T-helper 2 cell treated with Interferon-gamma antibody and Interleukin-4, amounts not matched to agents 5 μg/mL and 100 μg/mL, for 36 hours (primary cell): ENCODE results near the gene ALMS1.
"Not testable (repeated sequence)": the region's sequence is repeated elsewhere in the genome, so short reads cannot be mapped to it uniquely, and the experiment has no call there.

Experiments
- DNase-seq: peaks from one replicate; pipeline ENCODE4 v3.0.0; 2021; ENCODE audit warnings: low spot score
- H3K27ac Mint-ChIP-seq: one replicate; pipeline ENCODE4 v1.8.0; 2021; ENCODE audit warnings: mild to moderate bottlenecking, mixed read lengths
- H3K27me3 Mint-ChIP-seq: one replicate; pipeline ENCODE4 v1.8.0; 2021; ENCODE audit warnings: low read depth, mixed read lengths
- H3K36me3 Mint-ChIP-seq: one replicate; pipeline ENCODE4 v1.8.0; 2021; ENCODE audit warnings: low read depth, mixed read lengths
- H3K4me1 Mint-ChIP-seq: one replicate; pipeline ENCODE4 v1.8.0; 2021; ENCODE audit warnings: low read depth, mixed read lengths
- H3K4me3 Mint-ChIP-seq: one replicate; pipeline ENCODE4 v1.8.0; 2022; ENCODE audit warnings: mild to moderate bottlenecking, moderate library complexity, mixed read lengths
- H3K9me3 Mint-ChIP-seq: one replicate; pipeline ENCODE4 v1.8.0; 2021; ENCODE audit warnings: mixed read lengths

Gene ALMS1

GRCh38 chr2:73594251-73594650 is 208.6 kb downstream of the ALMS1 start:
- Mint-ChIP-seq H3K27me3 (no peaks in the 10 kb centered on the region), H3K4me3 (no peak overlapping the region), H3K36me3 (no peaks in the 10 kb centered on the region), H3K4me1 (no peaks in the 10 kb centered on the region), H3K9me3 (no peaks in the 10 kb centered on the region), H3K27ac (no peak overlapping the region)
- DNase-seq, result no peak

DNA sequence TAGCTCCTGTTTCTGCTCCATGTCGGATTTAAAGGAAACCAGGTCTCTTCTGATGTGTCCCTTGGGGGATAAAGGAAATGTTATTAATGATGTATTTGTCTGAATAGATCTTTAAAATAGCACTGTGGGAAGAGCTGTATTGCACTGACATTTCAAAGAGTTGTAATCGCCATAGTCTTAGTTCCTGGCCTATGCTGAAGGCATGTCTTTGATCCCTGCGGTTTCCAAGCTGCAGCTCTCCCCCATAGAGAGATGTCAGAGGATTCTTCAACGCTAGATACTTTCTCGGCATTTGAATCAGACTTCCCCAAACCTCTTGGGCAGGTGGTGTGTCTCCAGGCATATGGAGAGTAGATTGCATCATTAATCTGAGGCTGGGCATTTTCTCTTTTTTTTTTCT is 216.1 kb downstream of the ALMS1 start:
- Mint-ChIP-seq H3K4me3 (no peak overlapping the region), H3K36me3 (no peaks in the 10 kb centered on the region)

DNA sequence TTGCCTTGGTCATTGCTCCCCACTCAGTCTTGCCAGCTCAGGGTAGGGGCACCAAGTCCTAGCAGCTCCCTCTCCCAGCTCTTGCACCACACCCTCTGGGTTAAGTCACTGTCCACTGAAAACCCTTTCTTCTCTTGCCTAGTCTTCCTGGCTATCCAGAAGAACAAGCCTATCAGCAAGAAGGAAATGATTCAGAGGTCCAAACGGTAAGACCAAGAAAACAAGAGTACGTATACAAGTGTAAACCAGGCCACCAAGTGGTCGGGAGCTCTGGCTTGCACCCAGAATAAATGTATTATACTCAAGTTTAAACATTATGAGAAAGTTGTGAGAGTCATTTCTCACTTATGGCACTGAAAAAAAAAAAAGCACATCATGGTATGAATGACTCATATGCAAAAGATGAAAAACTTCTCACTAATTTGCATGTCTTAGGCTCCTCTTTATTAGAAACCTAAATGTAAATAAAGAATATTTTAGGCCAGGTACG is 217.5 kb downstream of the ALMS1 start:
- not testable (repeated sequence) for H3K4me3 Mint-ChIP-seq, H3K27me3 Mint-ChIP-seq, H3K36me3 Mint-ChIP-seq, H3K9me3 Mint-ChIP-seq, DNase-seq, H3K27ac Mint-ChIP-seq, H3K4me1 Mint-ChIP-seq

More for the DNA sequence above, 216.1 kb downstream of the ALMS1 start:
- H3K27me3 Mint-ChIP-seq, result no peaks in the 10 kb centered on the region
- DNase-seq, result no peak
- H3K4me1 Mint-ChIP-seq, result no peaks in the 10 kb centered on the region
- no peak overlapping the region for H3K27ac Mint-ChIP-seq
- H3K9me3 Mint-ChIP-seq, result no peaks in the 10 kb centered on the region

DNA sequence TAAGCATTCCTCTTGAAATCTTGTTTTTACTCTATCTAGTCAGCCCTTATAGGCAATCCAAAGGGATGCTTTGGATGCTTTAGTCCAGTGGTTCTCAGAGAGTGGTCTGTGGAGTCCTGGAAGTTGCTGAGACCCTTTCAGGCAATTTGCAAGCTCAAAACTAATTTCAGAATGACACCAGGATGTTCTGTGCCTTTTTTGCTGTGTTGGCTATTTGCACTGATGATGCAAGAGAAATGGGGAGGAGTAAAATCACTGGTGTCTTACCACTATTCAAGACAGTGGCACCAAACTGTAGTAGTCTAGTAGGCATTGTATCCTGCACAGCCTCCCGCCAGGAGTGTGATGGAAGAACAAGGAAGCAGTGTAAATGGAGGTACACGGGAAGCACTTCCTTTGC is 219.0 kb downstream of the ALMS1 start:
- not testable (repeated sequence) for H3K4me1 Mint-ChIP-seq, DNase-seq, H3K27ac Mint-ChIP-seq, H3K9me3 Mint-ChIP-seq, H3K27me3 Mint-ChIP-seq, H3K36me3 Mint-ChIP-seq, H3K4me3 Mint-ChIP-seq

DNA sequence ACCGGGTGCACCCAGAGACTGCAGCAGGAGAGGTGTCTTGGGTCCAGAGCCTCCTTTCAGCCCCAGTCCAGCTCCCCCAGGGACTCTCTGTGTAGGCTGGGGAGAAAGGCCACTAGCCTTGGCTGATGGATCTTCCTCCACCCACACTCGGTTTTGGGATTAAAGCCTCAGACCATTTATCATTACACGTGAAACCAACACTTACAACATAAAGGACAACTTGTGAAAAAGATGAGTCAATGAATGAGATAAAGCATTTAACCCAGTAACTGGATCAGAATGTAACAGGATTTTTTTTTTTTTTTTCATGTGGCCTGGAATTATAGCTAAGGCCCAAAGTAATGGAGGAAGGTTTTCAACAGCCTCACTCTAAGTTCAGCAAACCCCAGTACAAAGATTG is 224.5 kb downstream of the ALMS1 start:
- no peaks in the 10 kb centered on the region for H3K36me3 Mint-ChIP-seq
- no peak for DNase-seq
- H3K27ac Mint-ChIP-seq, result no peak overlapping the region
- H3K4me3 Mint-ChIP-seq, result no peak overlapping the region
- H3K27me3 Mint-ChIP-seq, result no peaks in the 10 kb centered on the region
- H3K9me3 Mint-ChIP-seq, result no peaks in the 10 kb centered on the region
- peaks cover 4% of the 10 kb centered on the region for H3K4me1 Mint-ChIP-seq

DNA sequence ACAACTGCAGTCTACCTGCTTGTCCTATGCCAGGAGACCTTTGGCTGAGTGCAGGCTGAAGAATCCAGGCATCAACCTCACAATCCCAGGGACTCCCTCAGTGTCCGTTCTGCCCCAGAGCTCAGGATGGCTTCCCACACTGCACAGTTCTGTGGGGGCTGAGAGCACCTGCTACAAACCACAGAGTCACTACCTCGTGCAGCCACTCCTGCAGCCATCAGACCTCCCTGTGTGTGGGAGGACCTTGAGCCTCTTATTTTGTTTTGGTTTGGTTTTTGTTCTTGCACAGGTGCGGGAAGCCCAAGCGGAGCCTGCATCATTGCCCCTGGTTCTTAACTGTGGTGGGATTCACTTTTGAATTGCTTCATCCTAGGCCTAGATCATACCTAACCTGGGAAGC is 225.6 kb downstream of the ALMS1 start:
- Mint-ChIP-seq H3K27me3 (no peaks in the 10 kb centered on the region), H3K27ac (no peak overlapping the region)

DNA sequence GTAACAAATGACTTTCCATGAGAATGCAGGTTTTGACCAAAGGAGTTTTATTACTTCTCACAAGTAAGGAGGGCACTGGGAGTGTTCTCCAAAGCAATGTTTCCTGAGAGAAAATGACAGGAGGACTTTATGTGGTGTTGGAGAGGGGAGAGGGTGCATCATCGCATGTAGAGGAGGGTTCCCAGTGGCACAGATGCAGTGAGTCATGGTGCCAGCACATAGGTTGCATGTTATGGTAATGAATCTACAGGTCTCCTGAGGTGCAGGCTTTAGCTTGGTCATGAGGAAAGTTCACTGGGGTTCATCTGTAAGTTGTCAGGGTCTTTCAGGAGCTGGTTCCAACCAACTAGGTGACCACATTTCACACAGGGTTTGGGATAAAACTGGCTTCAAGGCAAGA is 226.2 kb downstream of the ALMS1 start:
- no peak for DNase-seq
- H3K36me3 Mint-ChIP-seq, result no peaks in the 10 kb centered on the region
- H3K9me3 Mint-ChIP-seq, result no peaks in the 10 kb centered on the region
- H3K4me1 Mint-ChIP-seq, result peaks cover 4% of the 10 kb centered on the region
- H3K4me3 Mint-ChIP-seq, result no peak overlapping the region
- no peaks in the 10 kb centered on the region for H3K27me3 Mint-ChIP-seq
- H3K27ac Mint-ChIP-seq, result no peak overlapping the region

More for the DNA sequence above, 225.6 kb downstream of the ALMS1 start:
- H3K9me3 Mint-ChIP-seq, result no peaks in the 10 kb centered on the region
- no peaks in the 10 kb centered on the region for H3K36me3 Mint-ChIP-seq
- peaks cover 4% of the 10 kb centered on the region for H3K4me1 Mint-ChIP-seq
- no peak overlapping the region for H3K4me3 Mint-ChIP-seq
- no peak for DNase-seq

DNA sequence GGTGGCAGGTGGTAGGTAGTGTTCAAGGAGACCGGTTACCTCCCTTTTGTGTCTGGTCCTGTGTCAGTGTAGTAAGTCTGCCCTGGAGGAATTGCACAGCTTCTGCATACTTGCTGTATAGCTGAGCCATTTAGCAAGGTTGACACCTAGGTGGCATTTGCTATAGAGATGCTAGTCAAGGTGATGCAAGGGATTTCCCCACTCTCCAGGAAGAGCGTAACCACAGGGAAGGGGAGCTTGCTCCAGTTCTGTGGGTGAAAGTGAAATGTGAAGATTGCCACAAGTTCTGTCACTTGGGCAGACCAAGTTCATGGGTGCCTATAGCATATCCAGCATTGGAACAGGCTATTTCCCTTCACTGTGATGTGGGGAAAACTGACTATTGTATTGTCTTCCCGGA is 228.5 kb downstream of the ALMS1 start:
- Mint-ChIP-seq H3K4me3 (no peak overlapping the region), H3K27me3 (no peaks in the 10 kb centered on the region), H3K9me3 (no peaks in the 10 kb centered on the region), H3K27ac (no peak overlapping the region), H3K36me3 (no peaks in the 10 kb centered on the region), H3K4me1 (peaks cover 4% of the 10 kb centered on the region)
- no peak for DNase-seq

DNA sequence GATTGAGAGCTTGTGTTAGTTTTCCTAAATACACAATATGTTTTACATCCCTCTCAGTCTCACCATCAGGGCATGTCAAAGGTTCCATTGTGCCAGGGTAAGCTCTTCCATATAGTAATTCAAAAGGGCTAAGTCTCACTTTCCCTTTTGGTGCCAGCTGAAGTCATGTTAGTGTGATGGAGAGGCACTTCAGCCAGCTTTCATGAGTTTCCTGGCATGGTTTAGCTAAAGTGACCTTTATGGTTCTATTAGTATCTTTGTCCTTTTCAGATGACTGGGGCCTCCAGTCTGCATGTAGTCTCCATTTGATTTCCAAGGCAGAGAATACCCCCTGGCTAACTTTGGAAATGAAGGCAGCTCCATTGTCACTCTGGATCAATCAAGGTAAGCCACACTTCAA is 229.4 kb downstream of the ALMS1 start:
- Mint-ChIP-seq H3K4me1 (peaks cover 4% of the 10 kb centered on the region), H3K27me3 (no peaks in the 10 kb centered on the region), H3K4me3 (no peak overlapping the region)

DNA sequence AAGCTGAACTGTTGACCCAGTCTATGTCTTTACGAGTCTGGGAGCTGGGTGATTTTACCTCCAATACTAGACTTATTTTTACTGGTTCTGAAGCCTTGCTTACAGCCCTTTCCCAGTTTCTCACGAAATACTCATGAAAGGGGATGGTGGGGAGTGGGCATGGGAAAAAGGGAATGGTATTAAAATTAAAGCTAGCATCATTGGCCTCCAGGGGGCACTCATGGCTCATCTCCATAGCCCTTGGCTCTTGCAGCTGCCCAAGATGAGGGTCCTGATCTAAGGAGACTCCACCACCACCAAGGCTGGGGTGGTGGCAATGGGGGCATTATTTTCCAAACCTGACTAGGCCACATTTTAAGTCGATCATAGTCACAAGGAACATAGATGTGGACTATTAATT is 234.3 kb downstream of the ALMS1 start:
- not testable (repeated sequence) for DNase-seq, H3K4me3 Mint-ChIP-seq, H3K36me3 Mint-ChIP-seq, H3K27ac Mint-ChIP-seq, H3K9me3 Mint-ChIP-seq, H3K27me3 Mint-ChIP-seq, H3K4me1 Mint-ChIP-seq

More for the DNA sequence above, 229.4 kb downstream of the ALMS1 start:
- no peaks in the 10 kb centered on the region for H3K9me3 Mint-ChIP-seq
- H3K36me3 Mint-ChIP-seq, result no peaks in the 10 kb centered on the region
- no peak for DNase-seq
- no peak overlapping the region for H3K27ac Mint-ChIP-seq

DNA sequence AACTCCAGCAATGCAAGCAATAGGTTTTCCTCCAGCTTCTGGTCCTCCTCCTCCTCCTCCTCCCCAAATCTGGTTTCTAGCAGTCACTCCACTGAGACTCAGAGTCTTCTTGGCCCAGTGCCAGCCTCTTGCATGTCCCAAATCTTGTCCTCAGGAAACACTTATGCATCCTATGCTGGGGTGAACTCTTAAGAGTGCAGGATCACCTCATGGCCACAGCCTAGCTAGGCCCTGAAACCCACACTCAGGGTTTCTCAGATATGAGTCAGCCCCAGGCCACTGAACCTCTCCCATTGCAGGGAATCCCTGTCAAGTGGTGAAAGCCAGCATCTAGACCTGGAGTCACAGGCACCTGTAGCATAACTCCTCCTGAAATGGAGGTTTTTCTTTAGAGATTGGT is 238.4 kb downstream of the ALMS1 start:
- not testable (repeated sequence) for H3K27me3 Mint-ChIP-seq, H3K4me3 Mint-ChIP-seq, H3K9me3 Mint-ChIP-seq, H3K36me3 Mint-ChIP-seq, H3K4me1 Mint-ChIP-seq, DNase-seq, H3K27ac Mint-ChIP-seq

- not testable (repeated sequence) for H3K4me3 Mint-ChIP-seq, H3K27me3 Mint-ChIP-seq, H3K9me3 Mint-ChIP-seq, DNase-seq, H3K27ac Mint-ChIP-seq, H3K36me3 Mint-ChIP-seq, H3K4me1 Mint-ChIP-seq
These were observed 239.0 kb downstream of the ALMS1 start for GRCh38 chr2:73624625-73625024.

DNA sequence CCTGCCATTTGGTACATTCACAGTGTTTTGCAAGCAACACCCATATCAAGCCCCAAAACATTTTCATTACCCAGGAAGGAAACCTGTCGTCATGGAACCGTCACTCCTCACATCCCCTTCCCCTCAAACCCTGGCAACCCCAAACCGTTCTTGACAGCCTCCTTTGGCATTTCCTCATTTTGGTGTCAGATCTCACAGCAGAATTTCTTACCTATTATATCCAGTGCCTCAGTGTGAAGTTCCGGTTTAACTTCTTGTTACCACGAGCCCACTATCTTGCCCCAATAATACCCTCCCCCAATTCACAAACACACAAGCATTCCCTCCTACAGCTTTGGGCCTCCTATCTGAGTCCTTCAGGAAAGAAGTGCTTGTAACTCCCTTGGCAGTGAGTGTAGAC is 240.6 kb downstream of the ALMS1 start:
- not testable (repeated sequence) for H3K27ac Mint-ChIP-seq, H3K9me3 Mint-ChIP-seq, H3K4me3 Mint-ChIP-seq, DNase-seq, H3K27me3 Mint-ChIP-seq, H3K4me1 Mint-ChIP-seq, H3K36me3 Mint-ChIP-seq

GRCh38 chr2:73628493-73628892 is 242.9 kb downstream of the ALMS1 start:
- not testable (repeated sequence) for H3K9me3 Mint-ChIP-seq, H3K27ac Mint-ChIP-seq, H3K4me1 Mint-ChIP-seq, H3K27me3 Mint-ChIP-seq, H3K36me3 Mint-ChIP-seq, DNase-seq, H3K4me3 Mint-ChIP-seq

- H3K27me3 Mint-ChIP-seq, H3K36me3 Mint-ChIP-seq, H3K27ac Mint-ChIP-seq: not testable (repeated sequence)
These were observed 245.1 kb downstream of the ALMS1 start for GRCh38 chr2:73630662-73631266.

More at GRCh38 chr2:73630662-73631266, 245.1 kb downstream of the ALMS1 start:
- not testable (repeated sequence) for H3K9me3 Mint-ChIP-seq, DNase-seq, H3K4me3 Mint-ChIP-seq, H3K4me1 Mint-ChIP-seq
